NCI-H526 (cell line): ENCODE data around the gene COBL.

Experiments
- DNase-seq, 2 experiments: peaks; one replicate each; lab custom pipeline; 2025; lab: John Stamatoyannopoulos, UW

The COBL gene

GRCh38 chr7:51253157-51253556, 63.5 kb downstream of the COBL start:
- peak in 1 of 2 experiments; percentile 33 for DNase-seq

GRCh38 chr7:51251290-51251689, 65.3 kb downstream of the COBL start:
- DNase-seq: no peak

GRCh38 chr7:51250512-51250911, 66.1 kb downstream of the COBL start:
- no peak for DNase-seq

- no peak for DNase-seq
Observed at GRCh38 chr7:51249991-51250390, 66.6 kb downstream of the COBL start.

GRCh38 chr7:51249187-51249945, 67.2 kb downstream of the COBL start:
- DNase-seq: no peak

- no peak for DNase-seq
Observed at GRCh38 chr7:51246258-51247245, 70.1 kb downstream of the COBL start.

GRCh38 chr7:51244885-51245284, 71.7 kb downstream of the COBL start:
- no peak for DNase-seq

GRCh38 chr7:51244053-51244452, 72.6 kb downstream of the COBL start:
- DNase-seq: no peak

GRCh38 chr7:51243631-51244030, 73.0 kb downstream of the COBL start:
- DNase-seq: no peak

GRCh38 chr7:51242881-51243518, 73.6 kb downstream of the COBL start:
- no peak for DNase-seq

GRCh38 chr7:51242007-51242691, 74.5 kb downstream of the COBL start:
- no peak for DNase-seq

GRCh38 chr7:51240868-51241267, 75.7 kb downstream of the COBL start:
- no peak for DNase-seq

GRCh38 chr7:51239691-51240090, 76.9 kb downstream of the COBL start:
- DNase-seq: no peak

GRCh38 chr7:51238981-51239495, 77.6 kb downstream of the COBL start:
- no peak for DNase-seq

- DNase-seq: no peak
Observed at GRCh38 chr7:51237446-51238133, 79.0 kb downstream of the COBL start.

- no peak for DNase-seq
Observed at GRCh38 chr7:51236470-51237132, 80.0 kb downstream of the COBL start.

- DNase-seq: no peak
Observed at GRCh38 chr7:51235593-51236313, 80.9 kb downstream of the COBL start.

GRCh38 chr7:51234609-51235308, 81.8 kb downstream of the COBL start:
- no peak for DNase-seq

GRCh38 chr7:51234139-51234538, 82.5 kb downstream of the COBL start:
- DNase-seq: no peak
